K562 (cell line): ENCODE measurements around the gene HTRA3.

Experiments used
- EZH2 ChIP-seq: IDR thresholded peaks from 2 replicates; pipeline ENCODE4 v1.6.1; 2012; ENCODE audit warnings: low read depth, mild to moderate bottlenecking, inconsistent platforms, low read length, borderline replicate concordance
- FOXK2 ChIP-seq, 2 experiments: fragments of 450-650 bp; IDR thresholded peaks in 1 of 2; conservative IDR thresholded peaks in 1 of 2; 2 replicates each; pipeline ENCODE4 v1.6.1; 2016; ENCODE audit warnings: low read depth in 2 of 2, mild to moderate bottlenecking in 1 of 2
- HMGN3 ChIP-seq: IDR thresholded peaks from 2 replicates; pipeline ENCODE4 v1.6.1; 2011; ENCODE audit warnings: borderline replicate concordance, low read depth, mild to moderate bottlenecking, mixed read lengths, low read length; ENCODE audit not compliant: insufficient read length; ENCODE audit errors: extremely low read depth
- NFIC ChIP-seq: fragments of 450-650 bp; IDR thresholded peaks from 2 replicates; pipeline ENCODE4 v1.6.1; 2017; ENCODE audit warnings: mild to moderate bottlenecking, inconsistent platforms
- POLR2A ChIP-seq: fragments of 450-650 bp; conservative IDR thresholded peaks from 2 replicates; pipeline ENCODE4 v1.6.1; 2016
- TAF1 ChIP-seq: IDR thresholded peaks from 2 replicates; pipeline ENCODE4 v1.6.1; 2011; ENCODE audit warnings: mild to moderate bottlenecking, low read length, moderate library complexity; ENCODE audit not compliant: insufficient read depth, control insufficient read depth, severe bottlenecking; ENCODE audit errors: extremely low read depth
- ZBED1 ChIP-seq: IDR thresholded peaks from 2 replicates; pipeline ENCODE4 v1.6.1; 2014
- TF ChIP-seq, protein P1 (sequence below), 3 experiments: IDR thresholded peaks in 2 of 3; conservative IDR thresholded peaks in 1 of 3; 2 replicates each; pipeline ENCODE4 v1.5.1; 2011 to 2012; ENCODE audit warnings: low read length in 3 of 3, mild to moderate bottlenecking in 3 of 3, control low read depth in 2 of 3, improper control_type of control experiment in 1 of 3, inconsistent platforms in 1 of 3, low read depth in 1 of 3, mixed read lengths in 1 of 3, moderate library complexity in 1 of 3; ENCODE audit not compliant: insufficient read depth in 2 of 3

DNA sequence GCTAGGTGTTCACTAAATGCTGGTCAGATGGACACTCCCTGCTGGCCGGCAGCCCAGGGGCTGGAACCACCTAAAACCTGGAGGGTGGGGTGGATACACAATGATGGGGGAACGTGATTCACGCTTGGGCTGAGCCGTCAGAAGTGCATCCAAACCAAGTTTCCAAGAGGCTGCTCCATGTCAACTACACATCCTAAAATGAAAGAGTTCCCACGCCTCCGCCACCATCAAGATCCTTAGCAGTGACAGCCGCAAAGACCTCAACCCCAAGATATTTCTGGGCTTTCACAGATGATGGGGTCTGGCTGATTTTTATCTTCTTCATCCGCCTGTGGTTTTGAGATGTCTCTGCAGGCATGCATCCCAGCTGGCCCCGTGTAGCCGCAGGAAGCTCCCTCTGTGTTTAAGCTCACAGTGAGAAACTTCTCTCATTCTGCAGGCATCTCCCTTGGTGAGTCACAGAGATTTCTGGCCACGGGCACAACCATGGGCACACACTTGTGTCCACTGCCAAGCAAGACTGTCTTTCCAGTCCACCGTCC lies 84.4 kb downstream of the HTRA3 start:
- TF ChIP-seq EZH2 (no peak), NFIC (no peak), TAF1 (no peak), POLR2A (no peak), HMGN3 (no peak), FOXK2 (conservative IDR thresholded peaks at IDR 0.05 in 1 of 2, IDR thresholded peaks at IDR 0.05 in 1 of 2; ENCODE audit: low read depth in 2 of 2) (no peak), ZBED1 (no peak)
- TF ChIP-seq, protein P1, sequence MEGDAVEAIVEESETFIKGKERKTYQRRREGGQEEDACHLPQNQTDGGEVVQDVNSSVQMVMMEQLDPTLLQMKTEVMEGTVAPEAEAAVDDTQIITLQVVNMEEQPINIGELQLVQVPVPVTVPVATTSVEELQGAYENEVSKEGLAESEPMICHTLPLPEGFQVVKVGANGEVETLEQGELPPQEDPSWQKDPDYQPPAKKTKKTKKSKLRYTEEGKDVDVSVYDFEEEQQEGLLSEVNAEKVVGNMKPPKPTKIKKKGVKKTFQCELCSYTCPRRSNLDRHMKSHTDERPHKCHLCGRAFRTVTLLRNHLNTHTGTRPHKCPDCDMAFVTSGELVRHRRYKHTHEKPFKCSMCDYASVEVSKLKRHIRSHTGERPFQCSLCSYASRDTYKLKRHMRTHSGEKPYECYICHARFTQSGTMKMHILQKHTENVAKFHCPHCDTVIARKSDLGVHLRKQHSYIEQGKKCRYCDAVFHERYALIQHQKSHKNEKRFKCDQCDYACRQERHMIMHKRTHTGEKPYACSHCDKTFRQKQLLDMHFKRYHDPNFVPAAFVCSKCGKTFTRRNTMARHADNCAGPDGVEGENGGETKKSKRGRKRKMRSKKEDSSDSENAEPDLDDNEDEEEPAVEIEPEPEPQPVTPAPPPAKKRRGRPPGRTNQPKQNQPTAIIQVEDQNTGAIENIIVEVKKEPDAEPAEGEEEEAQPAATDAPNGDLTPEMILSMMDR (IDR thresholded peaks at IDR 0.05 in 2 of 3, conservative IDR thresholded peaks at IDR 0.05 in 1 of 3; ENCODE audit: insufficient read depth in 2 of 3, low read depth in 1 of 3, low read length in 3 of 3), result no peak
